ENCODE data around the gene PFN3.

DNA sequence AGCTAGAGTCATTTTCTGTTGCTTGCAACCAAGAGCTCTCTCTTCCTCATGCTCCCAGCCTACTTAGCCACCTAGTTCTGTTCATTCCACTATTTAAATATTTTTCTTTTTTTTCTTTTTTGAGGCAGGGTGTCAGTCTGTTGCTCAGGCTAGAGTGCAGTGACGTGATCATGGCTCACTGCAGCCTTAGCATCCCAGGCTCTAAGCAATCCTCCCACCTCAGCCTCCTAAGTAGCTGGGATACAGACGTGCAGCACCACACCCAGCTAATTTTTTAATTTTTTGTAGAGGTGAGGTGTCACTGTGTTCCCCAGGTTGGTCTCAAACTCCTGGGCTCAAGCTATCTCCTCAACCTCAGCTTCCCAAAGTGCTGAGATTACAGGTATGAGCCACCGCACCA is 14.0 kb upstream of the PFN3 start:
- TF ChIP-seq, protein P1, sequence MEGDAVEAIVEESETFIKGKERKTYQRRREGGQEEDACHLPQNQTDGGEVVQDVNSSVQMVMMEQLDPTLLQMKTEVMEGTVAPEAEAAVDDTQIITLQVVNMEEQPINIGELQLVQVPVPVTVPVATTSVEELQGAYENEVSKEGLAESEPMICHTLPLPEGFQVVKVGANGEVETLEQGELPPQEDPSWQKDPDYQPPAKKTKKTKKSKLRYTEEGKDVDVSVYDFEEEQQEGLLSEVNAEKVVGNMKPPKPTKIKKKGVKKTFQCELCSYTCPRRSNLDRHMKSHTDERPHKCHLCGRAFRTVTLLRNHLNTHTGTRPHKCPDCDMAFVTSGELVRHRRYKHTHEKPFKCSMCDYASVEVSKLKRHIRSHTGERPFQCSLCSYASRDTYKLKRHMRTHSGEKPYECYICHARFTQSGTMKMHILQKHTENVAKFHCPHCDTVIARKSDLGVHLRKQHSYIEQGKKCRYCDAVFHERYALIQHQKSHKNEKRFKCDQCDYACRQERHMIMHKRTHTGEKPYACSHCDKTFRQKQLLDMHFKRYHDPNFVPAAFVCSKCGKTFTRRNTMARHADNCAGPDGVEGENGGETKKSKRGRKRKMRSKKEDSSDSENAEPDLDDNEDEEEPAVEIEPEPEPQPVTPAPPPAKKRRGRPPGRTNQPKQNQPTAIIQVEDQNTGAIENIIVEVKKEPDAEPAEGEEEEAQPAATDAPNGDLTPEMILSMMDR (CRISPR knock-in tag; IDR thresholded peaks at IDR 0.05) = no peak
- TF ChIP-seq ZNF383 (CRISPR knock-in tag; IDR thresholded peaks at IDR 0.05; ENCODE audit: borderline replicate concordance) (no peak), ZMYM4 (CRISPR knock-in tag; IDR thresholded peaks at IDR 0.05) (no peak), ZFP41 (CRISPR knock-in tag; IDR thresholded peaks at IDR 0.05; ENCODE audit: borderline replicate concordance) (no peak), GATAD1 (CRISPR knock-in tag; IDR thresholded peaks at IDR 0.05) (no peak), TBL1XR1 (IDR thresholded peaks at IDR 0.05; ENCODE audit: borderline replicate concordance, low read length, partially characterized antibody) (no peak), RAD21 (CRISPR knock-in tag; IDR thresholded peaks at IDR 0.05) (no peak), ZNF644 (CRISPR knock-in tag; IDR thresholded peaks at IDR 0.05; ENCODE audit: low read depth) (no peak), POLR2G (IDR thresholded peaks at IDR 0.05; ENCODE audit: low read depth, low read length) (no peak), ZNF530 (CRISPR knock-in tag; IDR thresholded peaks at IDR 0.05; ENCODE audit: low read depth) (no peak)
- TF ChIP-seq, protein P2, sequence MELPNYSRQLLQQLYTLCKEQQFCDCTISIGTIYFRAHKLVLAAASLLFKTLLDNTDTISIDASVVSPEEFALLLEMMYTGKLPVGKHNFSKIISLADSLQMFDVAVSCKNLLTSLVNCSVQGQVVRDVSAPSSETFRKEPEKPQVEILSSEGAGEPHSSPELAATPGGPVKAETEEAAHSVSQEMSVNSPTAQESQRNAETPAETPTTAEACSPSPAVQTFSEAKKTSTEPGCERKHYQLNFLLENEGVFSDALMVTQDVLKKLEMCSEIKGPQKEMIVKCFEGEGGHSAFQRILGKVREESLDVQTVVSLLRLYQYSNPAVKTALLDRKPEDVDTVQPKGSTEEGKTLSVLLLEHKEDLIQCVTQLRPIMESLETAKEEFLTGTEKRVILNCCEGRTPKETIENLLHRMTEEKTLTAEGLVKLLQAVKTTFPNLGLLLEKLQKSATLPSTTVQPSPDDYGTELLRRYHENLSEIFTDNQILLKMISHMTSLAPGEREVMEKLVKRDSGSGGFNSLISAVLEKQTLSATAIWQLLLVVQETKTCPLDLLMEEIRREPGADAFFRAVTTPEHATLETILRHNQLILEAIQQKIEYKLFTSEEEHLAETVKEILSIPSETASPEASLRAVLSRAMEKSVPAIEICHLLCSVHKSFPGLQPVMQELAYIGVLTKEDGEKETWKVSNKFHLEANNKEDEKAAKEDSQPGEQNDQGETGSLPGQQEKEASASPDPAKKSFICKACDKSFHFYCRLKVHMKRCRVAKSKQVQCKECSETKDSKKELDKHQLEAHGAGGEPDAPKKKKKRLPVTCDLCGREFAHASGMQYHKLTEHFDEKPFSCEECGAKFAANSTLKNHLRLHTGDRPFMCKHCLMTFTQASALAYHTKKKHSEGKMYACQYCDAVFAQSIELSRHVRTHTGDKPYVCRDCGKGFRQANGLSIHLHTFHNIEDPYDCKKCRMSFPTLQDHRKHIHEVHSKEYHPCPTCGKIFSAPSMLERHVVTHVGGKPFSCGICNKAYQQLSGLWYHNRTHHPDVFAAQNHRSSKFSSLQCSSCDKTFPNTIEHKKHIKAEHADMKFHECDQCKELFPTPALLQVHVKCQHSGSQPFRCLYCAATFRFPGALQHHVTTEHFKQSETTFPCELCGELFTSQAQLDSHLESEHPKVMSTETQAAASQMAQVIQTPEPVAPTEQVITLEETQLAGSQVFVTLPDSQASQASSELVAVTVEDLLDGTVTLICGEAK (IDR thresholded peaks at IDR 0.05) = no peak
- TF ChIP-seq, protein P2 (CRISPR knock-in tag; IDR thresholded peaks at IDR 0.05) = no peak

Measured in HepG2 (cell line).